GM23338 (cell line): ENCODE results near the gene PUM2. TPM values are rescaled to one million over a fixed set of nuclear protein-coding genes. Genes with fewer than 3 reads are reported as not detected.

Experiments used
- ATAC-seq: fragments of 200-7000 bp; cut with Tn5 transposase; 3 replicates; pipeline ENCODE4 v1.9.1; 2020
- DNase-seq: peaks from one replicate; pipeline ENCODE4 v3.0.0-alpha.2; 2015; ENCODE audit warnings: low spot score
- H2AFZ ChIP-seq: fragments of 200-600 bp; sonication (generic); 2 replicates; pipeline ENCODE4 v1.8.0; 2016; ENCODE audit warnings: antibody characterized with exemption, mild to moderate bottlenecking, moderate library complexity
- H3F3A ChIP-seq: fragments of 200-600 bp; sonication (generic); replicated peaks from 2 replicates; pipeline ENCODE4 v1.8.0; 2017; ENCODE audit warnings: antibody characterized with exemption, mixed run types, low read depth
- H3K27ac ChIP-seq: fragments of 200-600 bp; sonication (generic); 2 replicates; pipeline ENCODE4 v1.6.1; 2016; ENCODE audit warnings: low read depth
- H3K27me3 ChIP-seq: fragments of 200-600 bp; sonication (generic); 2 replicates; pipeline ENCODE4 v1.8.0; 2016; ENCODE audit warnings: mild to moderate bottlenecking, mixed run types, moderate library complexity; ENCODE audit not compliant: insufficient read depth
- H3K36me3 ChIP-seq: fragments of 200-600 bp; sonication (generic); 2 replicates; pipeline ENCODE4 v1.8.0; 2016; ENCODE audit warnings: mild to moderate bottlenecking; ENCODE audit not compliant: insufficient read depth
- H3K4me1 ChIP-seq: fragments of 200-600 bp; sonication (generic); 2 replicates; pipeline ENCODE4 v1.8.0; 2016; ENCODE audit warnings: mild to moderate bottlenecking, moderate library complexity; ENCODE audit not compliant: insufficient read depth
- H3K4me2 ChIP-seq: fragments of 200-600 bp; sonication (generic); 2 replicates; pipeline ENCODE4 v1.7.1; 2017; ENCODE audit warnings: mixed run types
- H3K4me3 ChIP-seq: fragments of 200-600 bp; sonication (generic); 2 replicates; pipeline ENCODE4 v1.6.1; 2016; ENCODE audit warnings: mixed run types
- H3K79me2 ChIP-seq: fragments of 200-600 bp; sonication (generic); replicated peaks from 2 replicates; pipeline ENCODE4 v1.8.0; 2017; ENCODE audit warnings: mild to moderate bottlenecking; ENCODE audit not compliant: insufficient read depth
- H3K9me2 ChIP-seq: fragments of 200-600 bp; sonication (generic); 2 replicates; pipeline ENCODE4 v1.8.0; 2017; ENCODE audit not compliant: insufficient read depth
- H4K20me1 ChIP-seq: fragments of 200-600 bp; sonication (generic); replicated peaks from 2 replicates; pipeline ENCODE4 v1.8.0; 2017; ENCODE audit warnings: mild to moderate bottlenecking; ENCODE audit not compliant: insufficient read depth
- H3K27ac Mint-ChIP-seq: 2 replicates; pipeline ENCODE4 v1.8.0; 2020; ENCODE audit warnings: inconsistent platforms, mild to moderate bottlenecking, moderate library complexity, mixed read lengths
- H3K27me3 Mint-ChIP-seq: 3 replicates; pipeline ENCODE4 v1.8.0; 2022; ENCODE audit warnings: low read depth, mild to moderate bottlenecking, moderate library complexity, mixed read lengths, inconsistent platforms; ENCODE audit not compliant: insufficient read depth, poor library complexity
- H3K36me3 Mint-ChIP-seq: 3 replicates; pipeline ENCODE4 v1.8.0; 2021; ENCODE audit warnings: low read depth, mild to moderate bottlenecking, inconsistent platforms, moderate library complexity, mixed read lengths
- H3K4me1 Mint-ChIP-seq: 3 replicates; pipeline ENCODE4 v1.8.0; 2020; ENCODE audit warnings: mild to moderate bottlenecking, inconsistent platforms, mixed read lengths
- H3K4me3 Mint-ChIP-seq: 3 replicates; pipeline ENCODE4 v1.8.0; 2021; ENCODE audit warnings: moderate library complexity, mild to moderate bottlenecking, inconsistent platforms, mixed read lengths
- H3K9me3 Mint-ChIP-seq: 3 replicates; pipeline ENCODE4 v1.8.0; 2020; ENCODE audit warnings: moderate library complexity, mild to moderate bottlenecking, inconsistent platforms, mixed read lengths
- CREB1 ChIP-seq: fragments of 250-450 bp; sonication (Bioruptor Pico); IDR thresholded peaks from 2 replicates; pipeline ENCODE4 v1.5.0; 2020; ENCODE audit warnings: low read depth, mild to moderate bottlenecking, moderate library complexity
- CTCF ChIP-seq, 2 experiments: fragments of 200-600 bp in 1 of 2; sonication (generic) in 1 of 2; conservative IDR thresholded peaks; 2 replicates each; pipeline versions ENCODE4 v1.5.1 to v1.6.1; 2016 to 2017; ENCODE audit warnings: antibody characterized with exemption in 2 of 2, low read depth in 2 of 2, mild to moderate bottlenecking in 2 of 2, moderate library complexity in 1 of 2
- ETS1 ChIP-seq: IDR thresholded peaks from 2 replicates; pipeline ENCODE4 v1.6.1; 2016; ENCODE audit warnings: antibody characterized with exemption
- EZH2 ChIP-seq: fragments of 200-600 bp; sonication (generic); IDR thresholded peaks from one replicate; pipeline ENCODE4 v1.8.0; 2017; ENCODE audit warnings: antibody characterized with exemption, mild to moderate bottlenecking, low read depth; ENCODE audit not compliant: unreplicated experiment
- EZH2phosphoT487 ChIP-seq: fragments of 200-600 bp; sonication (generic); IDR thresholded peaks from one replicate; pipeline ENCODE4 v1.8.1; 2018; ENCODE audit warnings: antibody characterized with exemption; ENCODE audit not compliant: unreplicated experiment
- JUNB ChIP-seq: IDR thresholded peaks from one replicate; pipeline ENCODE4 v1.6.1; 2016; ENCODE audit warnings: antibody characterized with exemption; ENCODE audit not compliant: unreplicated experiment
- NANOG ChIP-seq: IDR thresholded peaks from 2 replicates; pipeline ENCODE4 v1.6.1; 2016; ENCODE audit warnings: antibody characterized with exemption, borderline replicate concordance
- POLR2AphosphoS5 ChIP-seq: IDR thresholded peaks from 2 replicates; pipeline ENCODE4 v1.6.1; 2016; ENCODE audit warnings: antibody characterized with exemption, low read depth
- REST ChIP-seq: IDR thresholded peaks from one replicate; pipeline ENCODE4 v1.6.1; 2018; ENCODE audit warnings: antibody characterized with exemption; ENCODE audit not compliant: unreplicated experiment
- STAT1 ChIP-seq: IDR thresholded peaks from one replicate; pipeline ENCODE4 v1.6.1; 2016; ENCODE audit warnings: antibody characterized with exemption; ENCODE audit not compliant: unreplicated experiment
- ZNF114 ChIP-seq: fragments of 250-450 bp; sonication (Bioruptor Pico); IDR thresholded peaks from 2 replicates; pipeline ENCODE4 v1.5.0; 2020; ENCODE audit warnings: mild to moderate bottlenecking, moderate library complexity
- ZNF331 ChIP-seq: fragments of 250-450 bp; sonication (Bioruptor Pico); IDR thresholded peaks from 2 replicates; pipeline ENCODE4 v1.5.0; 2020; ENCODE audit warnings: low read depth, mild to moderate bottlenecking, moderate library complexity
- polyA plus RNA-seq: library from polyadenylated mRNA; unstranded; fragments of >200 nt; fragmentation: Nextera tagmentation; extraction: Ambion mirVana; gene quantifications from 2 replicates; pipeline ENCODE4 v1.2.1, GENCODE V29; 2016
- total RNA-seq: library from RNA; depleted of rRNA; stranded (reverse); fragments of >200 nt; shearing (Covaris generic); gene quantifications from 2 replicates; pipeline ENCODE4 v1.2.3, GENCODE V29; 2014
- TF ChIP-seq, protein P1 (sequence below): fragments of 250-450 bp; sonication (Bioruptor Pico); IDR thresholded peaks from 2 replicates; pipeline ENCODE4 v1.5.0; 2020; ENCODE audit warnings: mild to moderate bottlenecking, moderate library complexity

The PUM2 gene
- total and polyA plus RNA-seq, 2 experiments from 2014 or later: 29.9 to 94.1 TPM

DNA sequence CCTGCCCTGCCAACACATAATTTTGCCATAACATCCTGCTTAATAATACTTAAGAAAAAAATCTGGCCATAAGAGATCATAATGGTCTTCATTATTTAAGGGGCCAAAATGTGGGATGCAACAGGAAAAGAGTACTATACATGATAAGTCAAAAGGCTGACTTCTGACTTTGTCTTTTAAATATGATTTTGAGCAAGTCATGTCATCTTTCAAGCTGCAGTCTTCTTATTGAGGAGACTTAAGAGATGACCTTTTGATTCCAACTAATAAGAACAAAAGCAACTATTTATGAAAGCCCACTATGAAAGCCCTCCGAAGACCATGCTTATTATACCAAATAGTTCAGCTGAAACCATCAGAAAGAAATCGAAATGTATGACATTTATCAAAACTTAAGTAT, 41.6 kb downstream of the PUM2 start:
- Mint-ChIP-seq H3K27me3 (peaks cover 6% of the 10 kb centered on the region), H3K9me3 (no peaks in the 10 kb centered on the region; the same call in 2 of the 3 replicates), H3K36me3 (peaks cover 66% of the 10 kb centered on the region), H3K4me1 (peaks cover 10% of the 10 kb centered on the region; the same call in 2 of the 3 replicates), H3K4me3 (no peak overlapping the region), H3K27ac (no peak overlapping the region)
- no peaks in the 10 kb centered on the region for H3F3A ChIP-seq
- no peaks in the 10 kb centered on the region for H3K27me3 ChIP-seq
- H3K4me3 ChIP-seq: no peak overlapping the region
- peaks cover 45% of the 10 kb centered on the region for H3K36me3 ChIP-seq
- no peaks in the 10 kb centered on the region for H3K9me2 ChIP-seq
- TF ChIP-seq, protein P1, sequence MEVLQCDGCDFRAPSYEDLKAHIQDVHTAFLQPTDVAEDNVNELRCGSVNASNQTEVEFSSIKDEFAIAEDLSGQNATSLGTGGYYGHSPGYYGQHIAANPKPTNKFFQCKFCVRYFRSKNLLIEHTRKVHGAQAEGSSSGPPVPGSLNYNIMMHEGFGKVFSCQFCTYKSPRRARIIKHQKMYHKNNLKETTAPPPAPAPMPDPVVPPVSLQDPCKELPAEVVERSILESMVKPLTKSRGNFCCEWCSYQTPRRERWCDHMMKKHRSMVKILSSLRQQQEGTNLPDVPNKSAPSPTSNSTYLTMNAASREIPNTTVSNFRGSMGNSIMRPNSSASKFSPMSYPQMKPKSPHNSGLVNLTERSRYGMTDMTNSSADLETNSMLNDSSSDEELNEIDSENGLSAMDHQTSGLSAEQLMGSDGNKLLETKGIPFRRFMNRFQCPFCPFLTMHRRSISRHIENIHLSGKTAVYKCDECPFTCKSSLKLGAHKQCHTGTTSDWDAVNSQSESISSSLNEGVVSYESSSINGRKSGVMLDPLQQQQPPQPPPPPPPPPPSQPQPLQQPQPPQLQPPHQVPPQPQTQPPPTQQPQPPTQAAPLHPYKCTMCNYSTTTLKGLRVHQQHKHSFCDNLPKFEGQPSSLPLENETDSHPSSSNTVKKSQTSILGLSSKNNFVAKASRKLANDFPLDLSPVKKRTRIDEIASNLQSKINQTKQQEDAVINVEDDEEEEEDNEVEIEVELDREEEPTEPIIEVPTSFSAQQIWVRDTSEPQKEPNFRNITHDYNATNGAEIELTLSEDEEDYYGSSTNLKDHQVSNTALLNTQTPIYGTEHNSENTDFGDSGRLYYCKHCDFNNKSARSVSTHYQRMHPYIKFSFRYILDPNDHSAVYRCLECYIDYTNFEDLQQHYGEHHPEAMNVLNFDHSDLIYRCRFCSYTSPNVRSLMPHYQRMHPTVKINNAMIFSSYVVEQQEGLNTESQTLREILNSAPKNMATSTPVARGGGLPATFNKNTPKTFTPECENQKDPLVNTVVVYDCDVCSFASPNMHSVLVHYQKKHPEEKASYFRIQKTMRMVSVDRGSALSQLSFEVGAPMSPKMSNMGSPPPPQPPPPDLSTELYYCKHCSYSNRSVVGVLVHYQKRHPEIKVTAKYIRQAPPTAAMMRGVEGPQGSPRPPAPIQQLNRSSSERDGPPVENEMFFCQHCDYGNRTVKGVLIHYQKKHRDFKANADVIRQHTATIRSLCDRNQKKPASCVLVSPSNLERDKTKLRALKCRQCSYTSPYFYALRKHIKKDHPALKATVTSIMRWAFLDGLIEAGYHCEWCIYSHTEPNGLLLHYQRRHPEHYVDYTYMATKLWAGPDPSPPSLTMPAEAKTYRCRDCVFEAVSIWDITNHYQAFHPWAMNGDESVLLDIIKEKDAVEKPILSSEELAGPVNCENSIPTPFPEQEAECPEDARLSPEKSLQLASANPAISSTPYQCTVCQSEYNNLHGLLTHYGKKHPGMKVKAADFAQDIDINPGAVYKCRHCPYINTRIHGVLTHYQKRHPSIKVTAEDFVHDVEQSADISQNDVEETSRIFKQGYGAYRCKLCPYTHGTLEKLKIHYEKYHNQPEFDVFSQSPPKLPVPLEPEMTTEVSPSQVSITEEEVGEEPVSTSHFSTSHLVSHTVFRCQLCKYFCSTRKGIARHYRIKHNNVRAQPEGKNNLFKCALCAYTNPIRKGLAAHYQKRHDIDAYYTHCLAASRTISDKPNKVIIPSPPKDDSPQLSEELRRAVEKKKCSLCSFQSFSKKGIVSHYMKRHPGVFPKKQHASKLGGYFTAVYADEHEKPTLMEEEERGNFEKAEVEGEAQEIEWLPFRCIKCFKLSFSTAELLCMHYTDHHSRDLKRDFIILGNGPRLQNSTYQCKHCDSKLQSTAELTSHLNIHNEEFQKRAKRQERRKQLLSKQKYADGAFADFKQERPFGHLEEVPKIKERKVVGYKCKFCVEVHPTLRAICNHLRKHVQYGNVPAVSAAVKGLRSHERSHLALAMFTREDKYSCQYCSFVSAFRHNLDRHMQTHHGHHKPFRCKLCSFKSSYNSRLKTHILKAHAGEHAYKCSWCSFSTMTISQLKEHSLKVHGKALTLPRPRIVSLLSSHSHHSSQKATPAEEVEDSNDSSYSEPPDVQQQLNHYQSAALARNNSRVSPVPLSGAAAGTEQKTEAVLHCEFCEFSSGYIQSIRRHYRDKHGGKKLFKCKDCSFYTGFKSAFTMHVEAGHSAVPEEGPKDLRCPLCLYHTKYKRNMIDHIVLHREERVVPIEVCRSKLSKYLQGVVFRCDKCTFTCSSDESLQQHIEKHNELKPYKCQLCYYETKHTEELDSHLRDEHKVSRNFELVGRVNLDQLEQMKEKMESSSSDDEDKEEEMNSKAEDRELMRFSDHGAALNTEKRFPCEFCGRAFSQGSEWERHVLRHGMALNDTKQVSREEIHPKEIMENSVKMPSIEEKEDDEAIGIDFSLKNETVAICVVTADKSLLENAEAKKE (CRISPR knock-in tag): no peak
- no peak for TF ChIP-seq EZH2phosphoT487
- no peak for TF ChIP-seq POLR2AphosphoS5
- no peak for TF ChIP-seq REST
- no peak for TF ChIP-seq NANOG
- no peak for TF ChIP-seq CTCF (conservative IDR thresholded peaks at IDR 0.05; ENCODE audit: low read depth in 2 of 2)
- TF ChIP-seq EZH2: no peak
- TF ChIP-seq ZNF331 (CRISPR knock-in tag): no peak
- TF ChIP-seq ZNF114 (CRISPR knock-in tag): no peak
- TF ChIP-seq CREB1 (CRISPR knock-in tag): no peak
- TF ChIP-seq STAT1: no peak
- TF ChIP-seq ETS1: no peak
- no peak for TF ChIP-seq JUNB
- H3K27ac ChIP-seq: no peak overlapping the region
- H2AFZ ChIP-seq: no peak overlapping the region
- H3K4me1 ChIP-seq: 0 out of 2 replicates have a peak, but pooled peaks cover under 1% of the 10 kb centered on the region
- DNase-seq: no peak
- H3K79me2 ChIP-seq: peaks cover 84% of the 10 kb centered on the region
- H4K20me1 ChIP-seq: peaks cover 2% of the 10 kb centered on the region
- H3K4me2 ChIP-seq: no peak overlapping the region
- ATAC-seq: no peak
